Prostate gland (tissue), 2 donors: ENCODE results near the gene SDF2. TPM values are rescaled to one million over a fixed set of nuclear protein-coding genes. Genes with fewer than 3 reads are reported as not detected.
"Not testable (repeated sequence)": the region's sequence is repeated elsewhere in the genome, so short reads cannot be mapped to it uniquely, and the experiment has no call there.

ENCODE experiments used
- DNase-seq: peaks from one replicate; pipeline ENCODE4 v3.0.0-alpha.2; 2019; ENCODE audit warnings: low spot score
- H3K27ac ChIP-seq, 2 donors: fragments of 200-600 bp; sonication (generic); 2 replicates each; pipeline ENCODE4 v1.5.1; 2017 to 2019
- H3K27me3 ChIP-seq: fragments of 200-600 bp; sonication (generic); replicated peaks from 2 replicates; pipeline ENCODE4 v1.5.1; 2019; ENCODE audit not compliant: insufficient read depth
- H3K36me3 ChIP-seq, 2 donors: fragments of 200-600 bp; sonication (generic); 1 replicate in 1 of 2; 2 replicates in 1 of 2; pipeline versions ENCODE4 v1.5.1 to v1.8.1; 2017 to 2019
- H3K4me1 ChIP-seq: fragments of 200-600 bp; sonication (generic); replicated peaks from 2 replicates; pipeline ENCODE4 v1.5.1; 2019
- H3K4me3 ChIP-seq, 2 donors: fragments of 200-600 bp; sonication (generic); 2 replicates each; pipeline ENCODE4 v1.5.1; 2017 to 2019
- H3K9me3 ChIP-seq: fragments of 200-600 bp; sonication (generic); 2 replicates; pipeline ENCODE4 v1.5.1; 2017
- POLR2A ChIP-seq: fragments of 450-650 bp; IDR thresholded peaks from one replicate; pipeline ENCODE4 v1.6.1; 2016; ENCODE audit warnings: antibody characterized with exemption, mild to moderate bottlenecking
- POLR2AphosphoS5 ChIP-seq: sonication (generic); formaldehyde crosslinking; IDR thresholded peaks from one replicate; pipeline ENCODE4 v1.6.1; 2017; ENCODE audit warnings: antibody characterized with exemption
- WGBS: methylation state at CpG from one replicate; pipeline ENCODE4 v1.1.5; 2018; 5-methylcytosine and 5-hydroxymethylcytosine counted together
- intact Hi-C: fragments of 100-400 bp; cut with DNase I; formaldehyde crosslinking; loops from one replicate; pipeline ENCODE4 v1.14.2; 2022
- total RNA-seq, 2 donors: library from RNA; depleted of rRNA; stranded (reverse); fragments of >200 nt; gene quantifications; one replicate each; pipeline ENCODE4 v1.1.0, GENCODE V29; 2016
- TF ChIP-seq, protein P1 (sequence below), 4 experiments: fragments of 200-600 bp in 2 of 4; fragments of 450-650 bp in 2 of 4; sonication (generic) in 2 of 4; IDR thresholded peaks; 1 replicate in 3 of 4; 2 replicates in 1 of 4; pipeline ENCODE4 v1.5.1; 2016 to 2019; ENCODE audit warnings: antibody characterized with exemption in 4 of 4, mild to moderate bottlenecking in 2 of 4, moderate library complexity in 2 of 4

Gene SDF2
- total RNA-seq, 2 donors from 2014 or later = 53.3 to 80.1 TPM

- no peaks in the 10 kb centered on the region for H3K27me3 ChIP-seq
- no peak overlapping the region for H3K4me3 ChIP-seq
- DNase-seq = no peak
- 96% methylated on average over 1 of the region's 1 CpG for WGBS
- intact Hi-C loops = no loop called here
- H3K36me3 ChIP-seq = peaks cover 19 to 31% of the 10 kb centered on the region in 2 donors
- TF ChIP-seq POLR2AphosphoS5 = no peak
- TF ChIP-seq, protein P1, sequence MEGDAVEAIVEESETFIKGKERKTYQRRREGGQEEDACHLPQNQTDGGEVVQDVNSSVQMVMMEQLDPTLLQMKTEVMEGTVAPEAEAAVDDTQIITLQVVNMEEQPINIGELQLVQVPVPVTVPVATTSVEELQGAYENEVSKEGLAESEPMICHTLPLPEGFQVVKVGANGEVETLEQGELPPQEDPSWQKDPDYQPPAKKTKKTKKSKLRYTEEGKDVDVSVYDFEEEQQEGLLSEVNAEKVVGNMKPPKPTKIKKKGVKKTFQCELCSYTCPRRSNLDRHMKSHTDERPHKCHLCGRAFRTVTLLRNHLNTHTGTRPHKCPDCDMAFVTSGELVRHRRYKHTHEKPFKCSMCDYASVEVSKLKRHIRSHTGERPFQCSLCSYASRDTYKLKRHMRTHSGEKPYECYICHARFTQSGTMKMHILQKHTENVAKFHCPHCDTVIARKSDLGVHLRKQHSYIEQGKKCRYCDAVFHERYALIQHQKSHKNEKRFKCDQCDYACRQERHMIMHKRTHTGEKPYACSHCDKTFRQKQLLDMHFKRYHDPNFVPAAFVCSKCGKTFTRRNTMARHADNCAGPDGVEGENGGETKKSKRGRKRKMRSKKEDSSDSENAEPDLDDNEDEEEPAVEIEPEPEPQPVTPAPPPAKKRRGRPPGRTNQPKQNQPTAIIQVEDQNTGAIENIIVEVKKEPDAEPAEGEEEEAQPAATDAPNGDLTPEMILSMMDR (IDR thresholded peaks at IDR 0.05) = no peak
- no peak for TF ChIP-seq POLR2A
- H3K27ac ChIP-seq = no peak overlapping the region
- H3K4me1 ChIP-seq = no peaks in the 10 kb centered on the region
- no peaks in the 10 kb centered on the region for H3K9me3 ChIP-seq
Measured at GRCh38 chr17:28669918-28670317, 8.2 kb upstream of the SDF2 start.

DNA sequence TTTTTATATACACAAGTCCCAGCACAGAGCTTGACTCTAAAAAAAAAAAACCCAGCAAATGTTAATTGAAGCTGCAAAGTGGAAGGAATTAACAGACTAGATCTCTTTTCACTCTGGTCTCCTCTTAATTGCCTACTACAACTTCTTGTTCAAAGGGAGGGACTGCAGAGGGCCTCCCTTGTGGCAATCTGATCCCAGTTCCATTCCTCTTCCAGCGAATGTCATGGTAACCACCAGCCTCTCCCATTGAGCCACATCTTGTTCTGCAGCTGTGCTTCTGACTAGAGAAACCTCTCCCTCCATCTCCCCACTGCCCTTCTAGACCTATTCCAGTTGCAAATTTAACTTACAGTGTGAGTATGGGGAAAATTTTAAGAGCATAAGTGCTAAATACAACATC is 6.2 kb upstream of the SDF2 start:
- WGBS = 81% methylated on average over 1 of the region's 1 CpG
- TF ChIP-seq POLR2AphosphoS5 (no peak), POLR2A (no peak)
- TF ChIP-seq, protein P1 (IDR thresholded peaks at IDR 0.05) = no peak
- Histone ChIP-seq H3K27ac (no peak overlapping the region), H3K36me3 (peaks cover 9 to 10% of the 10 kb centered on the region in 2 donors), H3K4me3 (no peak overlapping the region), H3K27me3 (no peaks in the 10 kb centered on the region), H3K4me1 (peaks cover 7% of the 10 kb centered on the region), H3K9me3 (no peaks in the 10 kb centered on the region)
- no peak for DNase-seq
- intact Hi-C loops = no loop called here

DNA sequence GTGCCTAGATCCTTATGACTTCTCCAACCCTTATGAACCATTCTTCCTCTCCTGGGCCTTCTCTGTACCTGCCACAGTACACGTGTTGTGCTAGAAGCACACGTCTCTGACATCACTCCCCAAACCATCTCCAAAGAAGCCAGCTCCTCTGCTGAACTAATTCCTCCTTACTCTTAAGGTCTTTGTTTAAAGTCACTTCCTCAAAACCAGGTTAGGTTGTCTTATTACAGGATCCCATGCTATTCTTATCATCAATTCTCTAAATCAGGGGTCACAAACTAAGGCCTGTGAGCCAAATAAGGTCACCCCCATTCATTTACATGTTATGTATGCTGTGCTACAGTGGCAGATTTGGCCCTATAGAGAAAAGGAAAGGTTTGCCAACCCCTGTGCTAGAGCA is 4.3 kb upstream of the SDF2 start:
- peaks cover 8% of the 10 kb centered on the region for H3K4me1 ChIP-seq
- TF ChIP-seq POLR2AphosphoS5 = no peak
- TF ChIP-seq POLR2A = no peak
- TF ChIP-seq, protein P1 (IDR thresholded peaks at IDR 0.05) = no peak
- WGBS = 66% methylated on average over 2 of the region's 2 CpGs

GRCh38 chr17:28663723-28664122 is 2.0 kb upstream of the SDF2 start:
- Histone ChIP-seq H3K27me3 (no peaks in the 10 kb centered on the region), H3K9me3 (no peaks in the 10 kb centered on the region), H3K27ac (no peak overlapping the region), H3K4me3 (no peak overlapping the region), H3K4me1 (peaks cover 8% of the 10 kb centered on the region), H3K36me3 (peaks cover 0 to 6% of the 10 kb centered on the region in 2 donors)
- intact Hi-C loops = loop anchor here (2.0 to 5.0 kb wide), 2 partner anchors 19 to 49 kb away; partner anchors contain the start of genes BLTP2 and PROCA1
- DNase-seq = no peak
- TF ChIP-seq, protein P1 (IDR thresholded peaks at IDR 0.05) = no peak
- TF ChIP-seq POLR2A (no peak), POLR2AphosphoS5 (no peak)

More for the DNA sequence above, 4.3 kb upstream of the SDF2 start:
- intact Hi-C loops = no loop called here
- H3K27me3 ChIP-seq = no peaks in the 10 kb centered on the region
- peaks cover 0 to 3% of the 10 kb centered on the region in 2 donors for H3K36me3 ChIP-seq
- no peak overlapping the region for H3K27ac ChIP-seq
- no peaks in the 10 kb centered on the region for H3K9me3 ChIP-seq
- H3K4me3 ChIP-seq = no peak overlapping the region
- DNase-seq = no peak

DNA sequence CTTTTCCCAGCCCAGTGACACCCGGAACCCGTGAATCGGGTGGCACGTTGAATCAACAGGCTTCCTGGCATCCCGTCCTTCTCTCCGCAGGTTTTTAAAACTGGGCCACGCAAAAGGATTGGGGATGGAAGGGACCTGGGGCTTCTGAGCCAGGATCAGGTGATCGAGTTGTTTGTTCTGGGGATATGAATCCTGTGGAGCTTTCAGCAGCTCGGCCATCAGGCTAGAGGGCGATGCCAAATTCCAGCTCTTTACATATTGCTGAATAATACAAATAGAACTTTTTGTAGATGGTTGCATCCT is 772 bp upstream of the SDF2 start:
- intact Hi-C loops = loop anchor here (2.0 to 5.0 kb wide), 2 partner anchors 18 to 50 kb away; partner anchors contain the start of genes BLTP2 and PROCA1
- no peaks in the 10 kb centered on the region for H3K27me3 ChIP-seq
- H3K36me3 ChIP-seq = peaks cover 0 to 6% of the 10 kb centered on the region in 2 donors
- TF ChIP-seq POLR2A = no peak
- TF ChIP-seq, protein P1 (IDR thresholded peaks at IDR 0.05) = no peak
- TF ChIP-seq POLR2AphosphoS5 = no peak
- H3K4me1 ChIP-seq = peaks cover 8% of the 10 kb centered on the region
- peak overlapping the region; percentile 78 to 84 for H3K4me3 ChIP-seq
- no peak for DNase-seq
- WGBS = 0% methylated on average over 10 of the region's 10 CpGs
- H3K9me3 ChIP-seq = no peaks in the 10 kb centered on the region
- H3K27ac ChIP-seq = peak overlapping the region; percentile 98 to 99

GRCh38 chr17:28659497-28659881 is 2.2 kb downstream of the SDF2 start:
- DNase-seq, H3K27me3 ChIP-seq, H3K27ac ChIP-seq, intact Hi-C loops, H3K9me3 ChIP-seq, H3K4me3 ChIP-seq, H3K36me3 ChIP-seq, H3K4me1 ChIP-seq: not testable (repeated sequence)
- 96% methylated on average over 23 of the region's 23 CpGs for WGBS

DNA sequence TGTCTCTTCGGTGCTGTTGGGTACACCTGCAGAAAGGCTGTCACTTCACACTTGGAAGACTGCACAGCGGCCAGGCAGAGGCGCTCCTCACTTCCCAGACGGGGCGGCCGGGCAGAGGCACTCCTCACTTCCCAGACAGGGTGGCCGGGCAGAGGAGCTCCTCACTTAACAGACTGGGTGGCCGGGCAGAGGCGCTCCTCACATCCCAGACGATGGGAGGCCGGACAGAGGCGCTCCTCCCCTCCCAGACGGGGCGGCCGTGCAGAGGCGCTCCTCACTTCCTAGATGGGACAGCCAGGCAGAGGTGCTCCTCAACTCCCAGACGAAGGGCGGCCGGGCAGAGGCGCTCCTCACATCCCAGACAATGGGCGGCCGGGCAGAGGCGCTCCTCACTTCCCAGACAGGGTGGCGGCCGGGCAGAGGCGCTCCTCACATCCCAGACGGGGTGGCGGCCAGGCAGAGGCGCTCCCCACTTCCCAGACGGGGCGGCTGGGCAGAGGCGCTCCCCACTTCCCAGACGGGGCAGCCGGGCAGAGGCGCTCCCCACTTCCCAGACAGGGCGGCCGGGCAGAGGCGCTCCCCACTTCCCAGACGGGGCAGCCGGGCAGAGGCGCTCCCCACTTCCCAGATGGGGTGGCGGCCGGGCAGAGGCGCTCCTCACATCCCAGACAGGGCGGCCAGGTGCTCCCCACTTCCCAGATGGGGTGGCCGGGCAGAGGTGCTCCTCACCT is 2.8 kb downstream of the SDF2 start:
- H3K36me3 ChIP-seq, H3K27me3 ChIP-seq, H3K4me1 ChIP-seq, H3K9me3 ChIP-seq, H3K27ac ChIP-seq, intact Hi-C loops, DNase-seq, H3K4me3 ChIP-seq: not testable (repeated sequence)
- 96% methylated on average over 32 of the region's 46 CpGs for WGBS
